NCI-H2029 (cell line): Measurements from ENCODE around the gene SCARF1.
"Not testable (repeated sequence)": the region's sequence is repeated elsewhere in the genome, so short reads cannot be mapped to it uniquely, and the experiment has no call there.

ENCODE experiments used
- DNase-seq: peaks from one replicate; lab custom pipeline; 2025; lab: John Stamatoyannopoulos, UW

The SCARF1 gene, protein sequence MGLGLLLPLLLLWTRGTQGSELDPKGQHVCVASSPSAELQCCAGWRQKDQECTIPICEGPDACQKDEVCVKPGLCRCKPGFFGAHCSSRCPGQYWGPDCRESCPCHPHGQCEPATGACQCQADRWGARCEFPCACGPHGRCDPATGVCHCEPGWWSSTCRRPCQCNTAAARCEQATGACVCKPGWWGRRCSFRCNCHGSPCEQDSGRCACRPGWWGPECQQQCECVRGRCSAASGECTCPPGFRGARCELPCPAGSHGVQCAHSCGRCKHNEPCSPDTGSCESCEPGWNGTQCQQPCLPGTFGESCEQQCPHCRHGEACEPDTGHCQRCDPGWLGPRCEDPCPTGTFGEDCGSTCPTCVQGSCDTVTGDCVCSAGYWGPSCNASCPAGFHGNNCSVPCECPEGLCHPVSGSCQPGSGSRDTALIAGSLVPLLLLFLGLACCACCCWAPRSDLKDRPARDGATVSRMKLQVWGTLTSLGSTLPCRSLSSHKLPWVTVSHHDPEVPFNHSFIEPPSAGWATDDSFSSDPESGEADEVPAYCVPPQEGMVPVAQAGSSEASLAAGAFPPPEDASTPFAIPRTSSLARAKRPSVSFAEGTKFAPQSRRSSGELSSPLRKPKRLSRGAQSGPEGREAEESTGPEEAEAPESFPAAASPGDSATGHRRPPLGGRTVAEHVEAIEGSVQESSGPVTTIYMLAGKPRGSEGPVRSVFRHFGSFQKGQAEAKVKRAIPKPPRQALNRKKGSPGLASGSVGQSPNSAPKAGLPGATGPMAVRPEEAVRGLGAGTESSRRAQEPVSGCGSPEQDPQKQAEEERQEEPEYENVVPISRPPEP

DNA sequence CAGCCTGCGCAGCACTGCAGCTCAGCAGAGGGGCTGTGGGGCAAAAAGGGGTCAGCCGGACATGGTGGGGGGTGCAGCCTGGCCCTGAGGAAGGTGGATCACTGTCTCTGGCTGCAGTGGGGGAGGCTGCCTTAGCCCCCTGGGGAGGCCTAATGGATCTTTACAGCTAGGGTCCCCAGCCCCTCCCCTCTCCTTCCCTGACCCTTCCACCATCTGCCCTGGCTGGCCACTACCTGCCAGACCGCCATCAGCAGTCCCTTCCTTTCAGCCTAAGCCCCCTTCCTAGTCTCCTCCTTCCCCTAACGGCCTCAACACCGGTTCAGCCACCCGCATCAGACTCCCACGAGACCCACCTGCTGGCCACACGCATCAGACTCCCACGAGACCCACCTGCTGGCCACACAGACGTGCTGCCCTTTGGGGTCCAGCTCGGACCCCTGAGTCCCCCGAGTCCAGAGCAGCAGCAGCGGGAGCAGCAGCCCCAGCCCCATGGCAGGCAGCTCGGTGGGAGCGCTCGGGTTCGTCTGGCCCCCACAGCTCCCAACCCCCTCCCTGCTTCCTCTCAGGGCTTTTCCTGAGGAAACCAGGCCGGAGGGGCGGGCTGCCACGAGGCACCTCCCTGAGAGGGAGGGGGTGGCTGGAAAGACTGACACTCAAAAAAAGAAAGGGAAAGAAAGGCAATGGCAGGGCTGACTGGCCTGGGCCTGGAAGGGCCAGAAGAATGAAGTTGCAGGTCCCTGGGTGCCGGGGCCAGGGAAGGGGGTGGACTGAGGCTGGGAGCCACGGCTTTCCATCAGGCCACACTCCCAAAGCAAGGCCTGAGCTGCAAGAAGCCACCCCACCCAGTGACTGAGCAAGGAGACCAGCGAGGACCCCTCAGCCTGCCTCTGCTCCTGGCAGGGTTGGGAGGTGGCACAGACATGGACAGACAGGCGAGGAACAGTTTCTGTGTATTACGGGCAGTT lies at the start of gene SCARF1:
SCARF1 (minus strand) TSS at position 526 of the 965 bp plus-strand sequence; CDS start at position 491, 35 bp downstream.
- DNase-seq = no peak

DNA sequence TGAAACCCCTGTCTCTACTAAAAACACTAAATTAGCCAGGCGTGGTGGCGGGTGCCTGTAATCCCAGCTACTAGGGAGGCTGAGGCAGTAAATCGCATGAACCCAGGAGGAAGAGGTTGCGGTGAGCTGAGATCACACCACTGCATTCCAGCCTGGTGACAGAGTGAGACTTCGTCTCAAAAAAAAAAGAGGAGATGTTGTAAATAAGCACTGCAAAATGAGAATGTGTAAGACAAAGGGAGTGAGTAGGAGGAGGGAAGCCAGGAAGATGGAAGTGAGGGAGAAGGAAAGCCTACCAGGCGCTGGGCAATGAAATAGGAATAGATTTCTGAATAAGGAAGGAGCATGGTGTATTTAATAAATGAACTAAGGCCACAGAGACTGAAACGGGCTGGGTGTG lies 47.8 kb upstream of the SCARF1 start:
- no peak for DNase-seq

DNA sequence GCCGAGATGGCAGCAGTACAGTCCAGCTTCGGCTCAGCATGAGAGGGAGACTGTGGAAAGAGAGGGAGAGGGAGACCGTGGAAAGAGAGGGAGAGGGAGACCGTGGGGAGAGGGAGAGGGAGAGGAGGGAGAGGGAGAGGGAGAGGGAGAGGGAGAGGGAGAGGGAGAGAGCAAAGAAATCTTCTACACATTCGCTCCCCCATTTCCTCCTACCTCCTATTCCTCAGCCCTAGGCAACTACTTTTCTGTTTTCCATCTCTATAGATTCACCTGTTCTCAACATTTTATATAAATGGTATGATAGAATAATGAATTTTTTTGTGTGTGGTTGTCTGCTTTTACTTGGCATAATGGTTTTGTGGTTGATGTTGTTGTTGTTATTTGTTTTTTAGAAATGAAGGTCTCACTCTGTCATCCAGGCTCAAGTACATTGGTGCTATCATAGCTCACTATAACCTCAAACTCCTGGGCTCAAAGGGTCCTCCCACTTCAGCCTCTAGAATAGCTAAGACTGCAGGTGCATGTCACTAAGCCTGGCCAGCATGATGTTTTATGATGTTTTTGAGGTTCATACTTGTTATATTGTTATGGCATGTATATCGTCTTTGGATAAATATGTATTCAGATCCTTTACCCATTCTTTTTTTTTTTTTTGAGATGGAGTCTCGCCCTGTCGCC lies 45.2 kb upstream of the SCARF1 start:
- DNase-seq = no peak

GRCh38 chr17:1688405-1688804 lies 42.9 kb upstream of the SCARF1 start:
- not testable (repeated sequence) for DNase-seq

- DNase-seq = no peak
These were observed 40.6 kb upstream of the SCARF1 start for GRCh38 chr17:1686086-1686485.

DNA sequence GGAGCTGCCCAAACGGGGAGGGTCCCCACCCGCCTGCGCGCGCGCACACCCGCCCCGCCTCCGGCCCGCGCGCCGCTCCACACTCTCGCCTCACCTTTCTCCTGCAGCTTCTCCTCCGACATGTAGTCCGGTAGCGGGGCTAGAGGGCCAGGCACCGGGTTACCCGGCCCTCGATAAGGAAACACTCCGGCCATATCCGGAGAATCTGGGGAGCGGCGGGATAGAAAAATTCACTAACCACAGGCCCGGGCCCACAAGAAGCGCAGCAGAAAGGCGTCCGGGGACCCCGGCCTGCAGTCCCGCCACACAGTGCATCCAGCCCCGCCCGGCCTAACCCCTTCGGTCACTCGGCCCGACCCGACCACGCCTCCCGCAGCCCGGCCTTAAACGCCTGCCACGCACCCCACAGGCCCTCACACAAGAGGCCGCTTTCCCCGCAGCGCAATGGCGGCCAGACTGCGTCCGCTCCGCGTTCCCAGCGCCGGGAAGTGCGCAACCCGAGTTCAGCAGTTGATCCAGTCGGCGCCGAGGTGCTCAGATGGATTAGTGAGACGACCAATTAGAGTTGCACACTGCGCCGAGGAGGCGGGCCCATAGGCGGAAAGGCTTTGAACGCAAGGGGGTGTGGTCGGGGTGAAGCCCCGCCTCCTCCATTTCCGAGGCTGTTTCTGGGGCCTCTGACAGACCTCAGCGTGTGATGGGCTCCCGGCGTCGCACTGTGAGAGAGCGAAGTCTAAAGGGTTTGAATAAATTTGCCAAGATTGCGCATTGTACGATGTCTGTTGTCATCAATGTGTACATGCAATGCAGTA lies 39.1 kb upstream of the SCARF1 start, which contains the start of gene PRPF8:
PRPF8 (minus strand) TSS at position 490 of the 812 bp plus-strand sequence; CDS start at position 194, 296 bp downstream.
- peak; percentile 85 for DNase-seq

GRCh38 chr17:1683459-1683858 lies 37.9 kb upstream of the SCARF1 start:
- no peak for DNase-seq

DNA sequence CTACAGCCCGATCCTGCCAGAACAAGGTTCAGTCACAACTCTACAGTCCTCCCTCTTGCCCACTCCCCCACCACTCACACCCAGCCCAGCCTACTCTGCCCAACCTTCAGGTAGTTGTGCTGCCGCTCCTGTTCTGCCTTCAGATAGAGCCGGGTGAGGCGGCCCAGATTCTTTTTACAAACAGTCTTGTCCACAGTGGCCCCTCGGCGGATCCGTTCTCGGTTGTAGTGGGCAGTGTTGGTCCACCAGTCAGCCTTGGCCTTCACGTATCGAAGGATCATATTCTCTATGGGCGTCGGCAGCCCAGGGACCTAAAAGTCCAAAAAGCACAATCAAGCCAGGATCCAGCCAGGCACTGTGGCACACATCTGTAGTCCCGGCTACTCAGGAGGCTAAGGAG lies 30.9 kb upstream of the SCARF1 start:
- no peak for DNase-seq

- no peak for DNase-seq
These were observed 27.7 kb upstream of the SCARF1 start for GRCh38 chr17:1673041-1673785.

- DNase-seq = not testable (repeated sequence)
These were observed 18.4 kb upstream of the SCARF1 start for GRCh38 chr17:1663934-1664333.

GRCh38 chr17:1661045-1661444 lies 15.5 kb upstream of the SCARF1 start:
- no peak for DNase-seq

GRCh38 chr17:1658100-1658499 lies 12.6 kb upstream of the SCARF1 start:
- DNase-seq = no peak

DNA sequence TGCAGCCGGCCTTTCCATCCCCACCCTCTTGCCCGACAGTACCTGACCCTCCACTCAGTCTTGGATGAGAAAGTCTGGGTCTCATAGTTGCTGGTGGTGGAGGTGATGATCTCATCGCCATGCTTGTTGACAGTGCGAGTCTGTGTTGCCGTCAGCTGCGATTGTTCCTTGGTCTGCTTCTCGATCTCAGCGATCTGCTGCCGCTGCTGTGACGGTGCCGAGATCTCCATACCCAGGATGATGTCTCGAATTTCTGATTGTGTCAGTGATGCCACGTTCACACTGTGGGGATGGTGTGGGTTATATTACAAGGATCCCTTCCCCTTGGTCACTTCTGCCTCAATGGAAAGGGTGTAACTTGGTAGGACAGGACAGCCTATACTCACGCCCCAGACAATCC lies 8.2 kb upstream of the SCARF1 start:
- no peak for DNase-seq

GRCh38 chr17:1652794-1653193 lies 7.3 kb upstream of the SCARF1 start:
- not testable (repeated sequence) for DNase-seq

DNA sequence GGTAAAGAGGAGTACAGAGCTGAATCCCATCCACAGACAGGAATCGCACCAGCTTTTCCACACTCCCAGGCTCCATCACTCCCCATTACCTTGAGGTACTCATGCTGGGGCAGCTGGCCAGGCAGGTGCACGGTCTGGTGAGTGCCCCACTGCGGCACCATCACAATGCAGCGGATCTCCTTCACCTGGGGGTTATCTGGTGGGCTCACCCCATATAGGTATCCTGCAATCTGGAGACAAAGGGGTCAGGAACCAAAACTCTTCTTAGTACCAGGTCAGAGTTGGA lies 6.0 kb upstream of the SCARF1 start:
- no peak for DNase-seq

DNA sequence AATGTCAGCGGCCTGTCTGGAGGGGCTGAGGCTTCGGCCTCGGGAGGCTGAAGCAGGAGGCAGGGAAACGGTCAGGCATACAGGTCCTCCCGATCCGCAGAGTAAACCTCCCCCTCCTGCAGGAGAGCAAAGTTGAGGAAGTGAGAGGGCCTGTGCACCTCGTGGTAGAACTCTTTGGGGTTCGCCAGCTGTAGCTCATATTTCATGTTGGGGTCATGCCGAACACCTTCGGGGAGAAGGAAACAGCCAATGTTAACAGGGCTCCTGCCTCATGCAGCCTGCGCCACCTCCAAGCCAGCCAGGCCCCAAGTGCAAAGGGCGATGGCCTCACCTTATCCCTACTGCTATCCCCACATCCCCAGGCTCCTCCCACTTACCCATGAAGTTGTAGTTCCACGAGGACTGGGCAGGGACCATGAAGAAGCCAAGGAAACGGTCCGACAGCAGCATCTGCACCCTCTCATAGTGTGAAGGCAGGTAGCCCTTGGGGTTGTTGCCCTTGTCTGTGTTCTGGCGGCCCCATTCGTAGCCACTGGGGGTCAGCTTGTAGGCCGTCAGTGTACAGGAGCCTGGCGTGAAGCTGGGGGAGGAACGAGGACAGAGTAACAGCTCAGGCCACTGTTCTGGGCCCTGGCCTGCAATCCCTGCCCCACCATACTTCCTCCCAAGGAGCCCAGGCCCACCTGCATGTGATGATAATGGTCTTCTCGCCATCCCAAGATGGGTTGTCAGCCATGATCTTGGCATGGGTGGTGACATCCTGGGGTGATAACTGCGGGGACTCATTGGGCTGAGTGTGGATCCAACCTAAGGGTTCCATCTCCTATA lies 5.4 kb upstream of the SCARF1 start:
- DNase-seq = no peak

DNA sequence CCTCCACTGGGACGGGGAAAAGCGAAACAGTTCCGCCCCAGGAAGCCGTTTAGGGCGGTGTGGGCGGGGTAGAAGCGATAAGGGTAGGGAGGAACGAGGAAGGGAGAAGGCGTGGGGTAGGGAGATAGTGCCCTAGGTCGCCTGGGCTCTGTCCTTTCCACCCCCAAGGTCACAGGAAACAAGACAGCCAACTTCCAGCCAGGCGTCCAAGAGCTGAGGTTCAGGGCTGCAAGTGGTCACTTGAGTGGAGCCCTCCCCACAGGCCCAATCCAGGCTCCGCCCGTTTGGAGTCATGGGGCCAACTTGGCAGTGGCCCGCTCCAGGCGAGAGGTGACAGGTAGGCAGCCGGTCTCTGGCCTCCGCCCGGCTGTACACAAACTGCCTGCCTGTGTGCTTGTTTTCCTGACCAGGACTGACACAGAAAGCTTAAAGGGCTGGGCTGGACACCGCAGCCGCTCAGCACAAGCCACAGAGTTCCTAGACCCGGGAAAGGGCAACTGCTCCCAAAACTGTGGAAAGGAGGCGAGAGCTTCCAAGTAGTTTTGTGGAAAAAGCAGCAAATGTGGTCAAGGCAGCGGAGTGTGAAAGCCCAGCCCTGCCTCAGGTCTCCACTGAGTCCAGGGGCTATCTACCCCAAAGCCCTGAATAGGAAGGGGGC lies 4.4 kb upstream of the SCARF1 start, which contains the start of gene RILP:
RILP (minus strand) TSS at position 23 of the 658 bp plus-strand sequence. CDS start 62 bp downstream, outside the sequence.
- DNase-seq = peak; percentile 27
